HG03175 (cell line): ENCODE data around the gene TUBGCP2.
"Not testable (repeated sequence)": the region's sequence is repeated elsewhere in the genome, so short reads cannot be mapped to it uniquely, and the experiment has no call there.

Source experiments
- ATAC-seq: cut with Tn5 transposase; IDR thresholded peaks from one replicate; pipeline ENCODE4 v1.9.1; 2021; ENCODE audit warnings: mild to moderate bottlenecking, moderate library complexity; ENCODE audit not compliant: unreplicated experiment

Gene TUBGCP2

GRCh38 chr10:133267829-133268228 is 40.8 kb downstream of the TUBGCP2 start:
- ATAC-seq: no peak

GRCh38 chr10:133267293-133267692 is 41.4 kb downstream of the TUBGCP2 start:
- no peak for ATAC-seq

GRCh38 chr10:133266056-133266795 is 42.4 kb downstream of the TUBGCP2 start:
- ATAC-seq: no peak

- not testable (repeated sequence) for ATAC-seq
These were observed 43.6 kb downstream of the TUBGCP2 start for GRCh38 chr10:133265052-133265451.

GRCh38 chr10:133264461-133264860 is 44.2 kb downstream of the TUBGCP2 start:
- no peak for ATAC-seq

GRCh38 chr10:133263674-133264073 is 45.0 kb downstream of the TUBGCP2 start:
- ATAC-seq: no peak

GRCh38 chr10:133262696-133263095 is 46.0 kb downstream of the TUBGCP2 start:
- no peak for ATAC-seq

GRCh38 chr10:133261726-133262325 is 46.8 kb downstream of the TUBGCP2 start:
- peak; percentile 58 for ATAC-seq

GRCh38 chr10:133260895-133261725 is 47.6 kb downstream of the TUBGCP2 start:
- ATAC-seq: peak; percentile 45

GRCh38 chr10:133259602-133259989 is 49.1 kb downstream of the TUBGCP2 start:
- no peak for ATAC-seq

GRCh38 chr10:133258818-133259601 is 49.7 kb downstream of the TUBGCP2 start:
- no peak for ATAC-seq

GRCh38 chr10:133258066-133258817 is 50.4 kb downstream of the TUBGCP2 start:
- peak; percentile 34 for ATAC-seq

GRCh38 chr10:133257489-133258065 is 51.1 kb downstream of the TUBGCP2 start:
- ATAC-seq: peak; percentile 9

- ATAC-seq: no peak
These were observed 53.3 kb downstream of the TUBGCP2 start for GRCh38 chr10:133255323-133255722.

GRCh38 chr10:133254421-133255120 is 54.1 kb downstream of the TUBGCP2 start:
- no peak for ATAC-seq

- ATAC-seq: no peak
These were observed 55.2 kb downstream of the TUBGCP2 start for GRCh38 chr10:133253361-133253955.

GRCh38 chr10:133252223-133252552 is 56.5 kb downstream of the TUBGCP2 start:
- no peak for ATAC-seq

- ATAC-seq: no peak
These were observed 57.1 kb downstream of the TUBGCP2 start for GRCh38 chr10:133251388-133252222.
